ENCODE data around the gene GRB14. TPM values are rescaled to one million over a fixed set of nuclear protein-coding genes. Genes with fewer than 3 reads are reported as not detected.
"Not testable (repeated sequence)": the region's sequence is repeated elsewhere in the genome, so short reads cannot be mapped to it uniquely, and the experiment has no call there.

The GRB14 gene
- total and polyA plus RNA-seq, 10 donors = 0.28 to 6.7 (median 2.5) TPM

- H3K27ac ChIP-seq = no peak overlapping the region
- H3K4me1 ChIP-seq = no peaks in the 10 kb centered on the region
- no peaks in the 10 kb centered on the region for H3K9me3 ChIP-seq
- no peak for DNase-seq
- intact Hi-C loops (cut with DNase I; ENCODE audit: low total_unique reads) = no loop called here
- TF ChIP-seq POLR2AphosphoS5 (IDR thresholded peaks at IDR 0.05) (no peak), CTCF (IDR thresholded peaks at IDR 0.05 in 8 of 11, conservative IDR thresholded peaks at IDR 0.05 in 3 of 11) (no peak), POLR2A (IDR thresholded peaks at IDR 0.05) (no peak)
- no peaks in the 10 kb centered on the region for H3K27me3 ChIP-seq (replicated peaks in 1 of 7)
- H3K4me3 ChIP-seq = no peak overlapping the region
- 72 to 97% (median 91%) methylated on average over 2 of the region's 2 CpGs for WGBS, 5 donors
- H3K36me3 ChIP-seq = no peaks in the 10 kb centered on the region
Observed at GRCh38 chr2:164478205-164478604, 143.1 kb downstream of the GRB14 start.

GRCh38 chr2:164474873-164475272 lies 146.4 kb downstream of the GRB14 start:
- Histone ChIP-seq H3K4me3 (no peak overlapping the region), H3K4me1 (no peaks in the 10 kb centered on the region), H3K27ac (no peak overlapping the region), H3K9me3 (no peaks in the 10 kb centered on the region), H3K36me3 (no peaks in the 10 kb centered on the region), H3K27me3 (replicated peaks in 1 of 7) (no peaks in the 10 kb centered on the region)
- TF ChIP-seq POLR2AphosphoS5 (IDR thresholded peaks at IDR 0.05) (no peak), CTCF (IDR thresholded peaks at IDR 0.05 in 8 of 11, conservative IDR thresholded peaks at IDR 0.05 in 3 of 11) (no peak)
- DNase-seq = no peak
- intact Hi-C loops (cut with DNase I; ENCODE audit: low total_unique reads) = no loop called here

GRCh38 chr2:164473021-164473420 lies 148.3 kb downstream of the GRB14 start:
- no peak overlapping the region for H3K4me3 ChIP-seq
- no peaks in the 10 kb centered on the region for H3K9me3 ChIP-seq
- H3K36me3 ChIP-seq = no peaks in the 10 kb centered on the region
- H3K27me3 ChIP-seq (replicated peaks in 1 of 7) = no peaks in the 10 kb centered on the region
- TF ChIP-seq CTCF (IDR thresholded peaks at IDR 0.05 in 8 of 11, conservative IDR thresholded peaks at IDR 0.05 in 3 of 11) (no peak), POLR2AphosphoS5 (IDR thresholded peaks at IDR 0.05) (no peak), POLR2A (IDR thresholded peaks at IDR 0.05) (no peak)
- H3K4me1 ChIP-seq = no peaks in the 10 kb centered on the region
- no peak overlapping the region for H3K27ac ChIP-seq
- WGBS, 5 donors = 26 to 31% (median 29%) methylated on average over 1 of the region's 1 CpG
- no peak for DNase-seq
- intact Hi-C loops (cut with DNase I; ENCODE audit: low total_unique reads) = no loop called here

GRCh38 chr2:164465047-164465446 lies 156.2 kb downstream of the GRB14 start:
- H3K4me3 ChIP-seq; H3K27me3 ChIP-seq (replicated peaks in 1 of 7); DNase-seq; intact Hi-C loops (cut with DNase I; ENCODE audit: low total_unique reads); H3K9me3 ChIP-seq; H3K27ac ChIP-seq; H3K4me1 ChIP-seq; H3K36me3 ChIP-seq: not testable (repeated sequence)
- WGBS, 5 donors = 85 to 94% (median 90%) methylated on average over 2 of the region's 2 CpGs

- no peak for DNase-seq
- intact Hi-C loops (cut with DNase I; ENCODE audit: low total_unique reads) = no loop called here
- 66 to 91% (median 85%) methylated on average over 5 of the region's 5 CpGs for WGBS, 5 donors
- Histone ChIP-seq H3K4me1 (no peaks in the 10 kb centered on the region), H3K9me3 (no peaks in the 10 kb centered on the region), H3K36me3 (no peaks in the 10 kb centered on the region), H3K27ac (no peak overlapping the region), H3K27me3 (replicated peaks in 1 of 7) (no peaks in the 10 kb centered on the region), H3K4me3 (no peak overlapping the region)
- TF ChIP-seq CTCF (IDR thresholded peaks at IDR 0.05 in 8 of 11, conservative IDR thresholded peaks at IDR 0.05 in 3 of 11) (no peak), POLR2AphosphoS5 (IDR thresholded peaks at IDR 0.05) (no peak), POLR2A (IDR thresholded peaks at IDR 0.05) (no peak)
Observed at GRCh38 chr2:164464376-164464775, 156.9 kb downstream of the GRB14 start.

Measured in spleen (tissue), 11 donors.